Duodenal mucosa (tissue), 2 donors: Measurements from ENCODE around the gene C10orf90.

Source experiments
- H3K27ac ChIP-seq: one replicate; pipeline ENCODE4 v1.7.0; 2013; ENCODE audit warnings: low read depth, low read length
- H3K27me3 ChIP-seq, 2 donors: one replicate each; pipeline ENCODE4 v1.7.0; 2013; ENCODE audit warnings: low read length in 2 of 2, control low read depth in 1 of 2; ENCODE audit not compliant: insufficient read depth in 2 of 2, control insufficient read depth in 1 of 2
- H3K36me3 ChIP-seq, 2 donors: one replicate each; pipeline ENCODE4 v1.7.0; 2013; ENCODE audit warnings: low read length in 2 of 2, control low read depth in 1 of 2; ENCODE audit not compliant: insufficient read depth in 2 of 2, control insufficient read depth in 1 of 2
- H3K4me1 ChIP-seq, 2 donors: one replicate each; pipeline ENCODE4 v1.7.0; 2013; ENCODE audit warnings: low read length in 2 of 2, control low read depth in 1 of 2; ENCODE audit not compliant: insufficient read depth in 2 of 2, control insufficient read depth in 1 of 2
- H3K4me3 ChIP-seq, 2 donors: one replicate each; pipeline ENCODE4 v1.7.0; 2013; ENCODE audit warnings: low read length in 2 of 2, low read depth in 1 of 2
- H3K9ac ChIP-seq, 2 donors: one replicate each; pipeline ENCODE4 v1.7.0; 2013; ENCODE audit warnings: low read length in 2 of 2, low read depth in 1 of 2
- H3K9me3 ChIP-seq, 2 donors: one replicate each; pipeline ENCODE4 v1.7.0; 2013; ENCODE audit warnings: low read length in 2 of 2, control low read depth in 1 of 2; ENCODE audit not compliant: control insufficient read depth in 1 of 2

C10orf90 gene

GRCh38 chr10:126588024-126588423, 82.5 kb downstream of the C10orf90 start:
- no peak overlapping the region for H3K9ac ChIP-seq
- no peak overlapping the region for H3K27ac ChIP-seq
- H3K36me3 ChIP-seq, result no peaks in the 10 kb centered on the region
- H3K4me3 ChIP-seq, result no peak overlapping the region
- H3K9me3 ChIP-seq, result no peaks in the 10 kb centered on the region
- H3K27me3 ChIP-seq, result no peaks in the 10 kb centered on the region
- no peaks in the 10 kb centered on the region for H3K4me1 ChIP-seq

GRCh38 chr10:126586878-126587277, 83.6 kb downstream of the C10orf90 start:
- Histone ChIP-seq H3K9me3 (no peaks in the 10 kb centered on the region), H3K27ac (no peak overlapping the region), H3K4me1 (no peaks in the 10 kb centered on the region), H3K36me3 (no peaks in the 10 kb centered on the region), H3K9ac (no peak overlapping the region), H3K27me3 (no peaks in the 10 kb centered on the region), H3K4me3 (no peak overlapping the region)

- Histone ChIP-seq H3K36me3 (no peaks in the 10 kb centered on the region), H3K9ac (no peak overlapping the region), H3K4me1 (no peaks in the 10 kb centered on the region), H3K27me3 (no peaks in the 10 kb centered on the region), H3K27ac (no peak overlapping the region), H3K9me3 (no peaks in the 10 kb centered on the region), H3K4me3 (no peak overlapping the region)
These were observed 84.4 kb downstream of the C10orf90 start for GRCh38 chr10:126586128-126586527.

GRCh38 chr10:126585249-126586017, 85.1 kb downstream of the C10orf90 start:
- H3K4me1 ChIP-seq, result no peaks in the 10 kb centered on the region
- H3K27me3 ChIP-seq, result no peaks in the 10 kb centered on the region
- H3K9ac ChIP-seq, result no peak overlapping the region
- no peak overlapping the region for H3K4me3 ChIP-seq
- H3K9me3 ChIP-seq, result no peaks in the 10 kb centered on the region
- H3K27ac ChIP-seq, result no peak overlapping the region
- no peaks in the 10 kb centered on the region for H3K36me3 ChIP-seq

GRCh38 chr10:126584836-126585235, 85.7 kb downstream of the C10orf90 start:
- Histone ChIP-seq H3K4me1 (no peaks in the 10 kb centered on the region), H3K27ac (no peak overlapping the region), H3K9ac (no peak overlapping the region), H3K9me3 (no peaks in the 10 kb centered on the region), H3K36me3 (no peaks in the 10 kb centered on the region), H3K27me3 (no peaks in the 10 kb centered on the region), H3K4me3 (no peak overlapping the region)

- Histone ChIP-seq H3K27ac (no peak overlapping the region), H3K4me1 (no peaks in the 10 kb centered on the region), H3K36me3 (no peaks in the 10 kb centered on the region), H3K9me3 (no peaks in the 10 kb centered on the region), H3K9ac (no peak overlapping the region), H3K4me3 (no peak overlapping the region), H3K27me3 (no peaks in the 10 kb centered on the region)
These were observed 86.8 kb downstream of the C10orf90 start for GRCh38 chr10:126583552-126584200.

- no peak overlapping the region for H3K27ac ChIP-seq
These were observed 88.8 kb downstream of the C10orf90 start for GRCh38 chr10:126581648-126582046.

GRCh38 chr10:126580873-126581647, 89.4 kb downstream of the C10orf90 start:
- H3K9me3 ChIP-seq, result no peaks in the 10 kb centered on the region
- no peak overlapping the region for H3K9ac ChIP-seq
- no peak overlapping the region for H3K27ac ChIP-seq
- H3K27me3 ChIP-seq, result no peaks in the 10 kb centered on the region
- no peak overlapping the region for H3K4me3 ChIP-seq
- no peaks in the 10 kb centered on the region for H3K4me1 ChIP-seq
- H3K36me3 ChIP-seq, result no peaks in the 10 kb centered on the region

More at GRCh38 chr10:126581648-126582046, 88.8 kb downstream of the C10orf90 start:
- Histone ChIP-seq H3K27me3 (no peaks in the 10 kb centered on the region), H3K4me1 (no peaks in the 10 kb centered on the region), H3K9me3 (no peaks in the 10 kb centered on the region), H3K9ac (no peak overlapping the region), H3K4me3 (no peak overlapping the region), H3K36me3 (no peaks in the 10 kb centered on the region)

- Histone ChIP-seq H3K36me3 (no peaks in the 10 kb centered on the region), H3K4me1 (no peaks in the 10 kb centered on the region), H3K9ac (no peak overlapping the region), H3K9me3 (no peaks in the 10 kb centered on the region), H3K27ac (no peak overlapping the region), H3K27me3 (no peaks in the 10 kb centered on the region), H3K4me3 (no peak overlapping the region)
These were observed 94.2 kb downstream of the C10orf90 start for GRCh38 chr10:126576336-126576735.
